ENCODE results near the gene PGLYRP2.

PGLYRP2 gene

GRCh38 chr19:15479391-15480345 lies at the start of gene PGLYRP2:
PGLYRP2 (minus strand) TSS chr19:15479501; CDS start chr19:15479371, 130 bp downstream.
- no peak within 1 kb of the TSS for H3K4me3 ChIP-seq (ENCODE audit: low read length)
- no peak for DNase-seq (ENCODE audit: low read depth)
- no peak for TF ChIP-seq CTCF (conservative IDR thresholded peaks at IDR 0.05; ENCODE audit: low read length)

GRCh38 chr19:15527705-15528104 lies 48.4 kb upstream of the PGLYRP2 start:
- DNase-seq (ENCODE audit: low read depth), result no peak
- no peak for TF ChIP-seq CTCF (conservative IDR thresholded peaks at IDR 0.05; ENCODE audit: low read length)

GRCh38 chr19:15526408-15526807 lies 47.1 kb upstream of the PGLYRP2 start:
- TF ChIP-seq CTCF (conservative IDR thresholded peaks at IDR 0.05; ENCODE audit: low read length), result no peak

More at GRCh38 chr19:15527705-15528104, 48.4 kb upstream of the PGLYRP2 start:
- H3K4me3 ChIP-seq (ENCODE audit: low read length), result no peak overlapping the region

GRCh38 chr19:15525291-15525690 lies 46.0 kb upstream of the PGLYRP2 start:
- no peak for DNase-seq (ENCODE audit: low read depth)
- TF ChIP-seq CTCF (conservative IDR thresholded peaks at IDR 0.05; ENCODE audit: low read length), result no peak
- H3K4me3 ChIP-seq (ENCODE audit: low read length), result no peak overlapping the region

More at GRCh38 chr19:15526408-15526807, 47.1 kb upstream of the PGLYRP2 start:
- no peak for DNase-seq (ENCODE audit: low read depth)
- H3K4me3 ChIP-seq (ENCODE audit: low read length), result no peak overlapping the region

- no peak overlapping the region for H3K4me3 ChIP-seq (ENCODE audit: low read length)
- DNase-seq (ENCODE audit: low read depth), result no peak
- no peak for TF ChIP-seq CTCF (conservative IDR thresholded peaks at IDR 0.05; ENCODE audit: low read length)
These were observed 45.5 kb upstream of the PGLYRP2 start for GRCh38 chr19:15524781-15525180.

GRCh38 chr19:15519433-15519976 lies 40.2 kb upstream of the PGLYRP2 start:
- TF ChIP-seq CTCF (conservative IDR thresholded peaks at IDR 0.05; ENCODE audit: low read length), result no peak
- H3K4me3 ChIP-seq (ENCODE audit: low read length), result no peak overlapping the region
- no peak for DNase-seq (ENCODE audit: low read depth)
